ENCODE measurements around the gene C1orf115. TPM values are rescaled to one million over a fixed set of nuclear protein-coding genes. Genes with fewer than 3 reads are reported as not detected.

C1orf115 gene
- total and polyA plus RNA-seq, 2 of the 4 experiments (the other 2 are of a cell fraction), result 0.07 to 0.18 TPM

DNA sequence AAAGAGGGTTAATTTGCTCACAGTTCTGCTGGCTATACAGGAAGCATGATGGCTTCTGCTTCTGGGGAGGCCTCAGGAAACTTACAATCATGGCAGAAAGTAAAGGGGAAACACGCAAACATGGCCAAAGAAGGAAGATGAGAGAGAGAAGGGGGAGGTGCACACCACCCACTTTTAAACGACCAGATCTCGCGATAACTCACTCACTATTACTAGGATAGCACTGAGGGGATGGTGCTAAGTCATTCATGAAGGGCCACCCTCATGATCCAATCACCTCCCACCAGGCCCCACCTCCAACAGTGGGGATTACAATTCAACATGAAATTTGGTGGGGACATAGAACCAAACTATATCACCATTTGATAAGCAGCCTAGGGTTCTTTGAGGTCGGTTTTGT lies 2.4 kb upstream of the C1orf115 start:
- H2AK9ac ChIP-seq (replicated peaks; ENCODE audit: low read depth, low read length, poor library complexity), result no peak overlapping the region
- no peak overlapping the region for H4K8ac ChIP-seq (ENCODE audit: low read depth in 2 of 2, low read length in 2 of 2)
- no peak overlapping the region for H3K4ac ChIP-seq (ENCODE audit: low read depth, low read length)
- no peaks in the 10 kb centered on the region for H4K20me1 ChIP-seq (ENCODE audit: insufficient read depth, low read length)
- H3K9ac ChIP-seq (ENCODE audit: low read depth, low read length), result no peak overlapping the region
- no peak overlapping the region for H2BK5ac ChIP-seq (ENCODE audit: low read depth, low read length, poor library complexity, severe bottlenecking)
- H3K27me3 ChIP-seq (ENCODE audit: control insufficient read depth, insufficient read depth, low read length), result peaks cover 30% of the 10 kb centered on the region
- H3K79me1 ChIP-seq (ENCODE audit: low read depth in 1 of 2, low read length in 2 of 2), result no peaks in the 10 kb centered on the region
- H2BK120ac ChIP-seq (ENCODE audit: low read depth, low read length), result no peak overlapping the region
- intact Hi-C loops (cut with micrococcal nuclease), result no loop called here
- dilution Hi-C loops (cut with HindIII; ENCODE audit: low sequenced_read_pairs, unreplicated experiment), result no loop called here
- H3K4me1 ChIP-seq (ENCODE audit: control insufficient read depth, insufficient read depth, low read length), result no peaks in the 10 kb centered on the region
- H3K18ac ChIP-seq (ENCODE audit: low read depth, low read length), result no peak overlapping the region
- WGBS, 2 experiments (ENCODE audit: extremely low coverage in 2 of 2, insufficient read length in 1 of 2), result no CpG with 5 or more reads among the region's 5 CpGs
- no peaks in the 10 kb centered on the region for H3K36me3 ChIP-seq (ENCODE audit: control insufficient read depth, insufficient read depth, low read length)
- H3K4me2 ChIP-seq (ENCODE audit: low read depth, low read length), result no peak overlapping the region
- no peak overlapping the region for H2AK5ac ChIP-seq (ENCODE audit: low read depth, low read length)
- no peak overlapping the region for H2BK15ac ChIP-seq (ENCODE audit: low read depth, low read length)
- in situ Hi-C loops (cut with MboI; ENCODE audit: low sequenced_read_pairs), result loop anchor here (5.0 kb wide), 1 partner anchor 89 kb away; no protein-coding TSS in a partner anchor
- no TSS peak for BruUV-seq (replicated peaks)
- H2BK20ac ChIP-seq (ENCODE audit: low read depth, low read length), result no peak overlapping the region
- no peak for DNase-seq
- H3K9me3 ChIP-seq (ENCODE audit: control insufficient read depth, insufficient read depth, low read length), result no peaks in the 10 kb centered on the region
- ChIA-PET POLR2A (ENCODE audit: unreplicated experiment) (no interaction called here), CTCF (no interaction called here)
- H2AFZ ChIP-seq (replicated peaks; ENCODE audit: low read length, poor library complexity), result no peak overlapping the region
- H3K14ac ChIP-seq (replicated peaks; ENCODE audit: low read depth, low read length), result no peak overlapping the region
- no peak overlapping the region for H3K4me3 ChIP-seq (ENCODE audit: insufficient read depth, low read depth, low read length)
- H3K56ac ChIP-seq (ENCODE audit: extremely low read depth, insufficient read depth, low read length), result no peak overlapping the region
- ATAC-seq (ENCODE audit: low read depth), result no peak
- H3K23ac ChIP-seq (ENCODE audit: low read depth, low read length), result no peak overlapping the region
- no peak overlapping the region for H4K91ac ChIP-seq (ENCODE audit: insufficient read depth, low read depth, low read length)
- no peak overlapping the region for H3K27ac ChIP-seq (ENCODE audit: insufficient read depth, low read length)
- H3K9me1 ChIP-seq (ENCODE audit: insufficient read depth, low read length), result no peaks in the 10 kb centered on the region
- no peak overlapping the region for H4K5ac ChIP-seq (ENCODE audit: low read depth, low read length)
- TF ChIP-seq BHLHE40 (IDR thresholded peaks at IDR 0.05; ENCODE audit: low read depth, low read length) (no peak), MXI1 (IDR thresholded peaks at IDR 0.05; ENCODE audit: borderline replicate concordance, low read depth, low read length) (no peak), MAZ (IDR thresholded peaks at IDR 0.05; ENCODE audit: borderline replicate concordance, low read depth, low read length) (no peak), MAFK (IDR thresholded peaks at IDR 0.05; ENCODE audit: low read depth, low read length) (no peak), NFE2L2 (IDR thresholded peaks at IDR 0.05; ENCODE audit: low read depth, low read length) (no peak), CEBPB (IDR thresholded peaks at IDR 0.05; ENCODE audit: low read depth, low read length) (no peak), RAD21 (IDR thresholded peaks at IDR 0.05; ENCODE audit: low read length) (no peak), FOS (IDR thresholded peaks at IDR 0.05; ENCODE audit: low read depth, low read length) (no peak), POLR2A (IDR thresholded peaks at IDR 0.05; ENCODE audit: low read depth, low read length) (no peak)
- TF ChIP-seq, protein P1, sequence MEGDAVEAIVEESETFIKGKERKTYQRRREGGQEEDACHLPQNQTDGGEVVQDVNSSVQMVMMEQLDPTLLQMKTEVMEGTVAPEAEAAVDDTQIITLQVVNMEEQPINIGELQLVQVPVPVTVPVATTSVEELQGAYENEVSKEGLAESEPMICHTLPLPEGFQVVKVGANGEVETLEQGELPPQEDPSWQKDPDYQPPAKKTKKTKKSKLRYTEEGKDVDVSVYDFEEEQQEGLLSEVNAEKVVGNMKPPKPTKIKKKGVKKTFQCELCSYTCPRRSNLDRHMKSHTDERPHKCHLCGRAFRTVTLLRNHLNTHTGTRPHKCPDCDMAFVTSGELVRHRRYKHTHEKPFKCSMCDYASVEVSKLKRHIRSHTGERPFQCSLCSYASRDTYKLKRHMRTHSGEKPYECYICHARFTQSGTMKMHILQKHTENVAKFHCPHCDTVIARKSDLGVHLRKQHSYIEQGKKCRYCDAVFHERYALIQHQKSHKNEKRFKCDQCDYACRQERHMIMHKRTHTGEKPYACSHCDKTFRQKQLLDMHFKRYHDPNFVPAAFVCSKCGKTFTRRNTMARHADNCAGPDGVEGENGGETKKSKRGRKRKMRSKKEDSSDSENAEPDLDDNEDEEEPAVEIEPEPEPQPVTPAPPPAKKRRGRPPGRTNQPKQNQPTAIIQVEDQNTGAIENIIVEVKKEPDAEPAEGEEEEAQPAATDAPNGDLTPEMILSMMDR (conservative IDR thresholded peaks at IDR 0.05; ENCODE audit: low read depth, low read length), result no peak
- TF ChIP-seq, protein P2, sequence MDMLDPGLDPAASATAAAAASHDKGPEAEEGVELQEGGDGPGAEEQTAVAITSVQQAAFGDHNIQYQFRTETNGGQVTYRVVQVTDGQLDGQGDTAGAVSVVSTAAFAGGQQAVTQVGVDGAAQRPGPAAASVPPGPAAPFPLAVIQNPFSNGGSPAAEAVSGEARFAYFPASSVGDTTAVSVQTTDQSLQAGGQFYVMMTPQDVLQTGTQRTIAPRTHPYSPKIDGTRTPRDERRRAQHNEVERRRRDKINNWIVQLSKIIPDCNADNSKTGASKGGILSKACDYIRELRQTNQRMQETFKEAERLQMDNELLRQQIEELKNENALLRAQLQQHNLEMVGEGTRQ (IDR thresholded peaks at IDR 0.05; ENCODE audit: low read depth, low read length), result no peak
